GM23248 (cell line): ENCODE results near the gene TBCK. TPM values are rescaled to one million over a fixed set of nuclear protein-coding genes. Genes with fewer than 3 reads are reported as not detected.
A peak's percentile ranks its signal among the peaks of the same experiment; 100 is the strongest.

Source experiments
- DNase-seq: peaks from one replicate; pipeline ENCODE4 v3.0.0-alpha.2; 2015
- H2AFZ ChIP-seq: fragments of 200-600 bp; sonication (generic); 2 replicates; pipeline ENCODE4 v1.6.1; 2016; ENCODE audit warnings: antibody characterized with exemption
- H3F3A ChIP-seq: fragments of 200-600 bp; sonication (generic); 2 replicates; pipeline ENCODE4 v1.6.1; 2016; ENCODE audit warnings: mild to moderate bottlenecking, antibody characterized with exemption, mixed run types; ENCODE audit not compliant: insufficient read depth
- H3K27ac ChIP-seq: fragments of 200-600 bp; sonication (generic); 2 replicates; pipeline ENCODE4 v1.5.1; 2016; ENCODE audit warnings: mild to moderate bottlenecking
- H3K27me3 ChIP-seq: fragments of 200-600 bp; sonication (generic); replicated peaks from 2 replicates; pipeline ENCODE4 v1.6.1; 2016; ENCODE audit warnings: mild to moderate bottlenecking; ENCODE audit not compliant: insufficient read depth
- H3K36me3 ChIP-seq: fragments of 200-600 bp; sonication (generic); 2 replicates; pipeline ENCODE4 v1.6.1; 2016; ENCODE audit warnings: low read depth, mild to moderate bottlenecking
- H3K4me1 ChIP-seq: fragments of 200-600 bp; sonication (generic); 2 replicates; pipeline ENCODE4 v1.6.1; 2016; ENCODE audit warnings: mild to moderate bottlenecking; ENCODE audit not compliant: insufficient read depth
- H3K4me2 ChIP-seq: fragments of 200-600 bp; sonication (generic); one replicate; pipeline ENCODE4 v1.6.1; 2016; ENCODE audit warnings: mild to moderate bottlenecking; ENCODE audit not compliant: unreplicated experiment
- H3K4me3 ChIP-seq: fragments of 200-600 bp; sonication (generic); 2 replicates; pipeline ENCODE4 v1.5.1; 2016; ENCODE audit warnings: mild to moderate bottlenecking
- H3K79me2 ChIP-seq: fragments of 200-600 bp; sonication (generic); 2 replicates; pipeline ENCODE4 v1.6.1; 2016; ENCODE audit warnings: mild to moderate bottlenecking; ENCODE audit not compliant: insufficient read depth
- H3K9ac ChIP-seq: fragments of 200-600 bp; sonication (generic); 2 replicates; pipeline ENCODE4 v1.6.1; 2016; ENCODE audit warnings: mild to moderate bottlenecking
- H3K9me2 ChIP-seq: fragments of 200-600 bp; sonication (generic); 2 replicates; pipeline ENCODE4 v1.6.1; 2016; ENCODE audit warnings: mixed run types, mild to moderate bottlenecking, moderate library complexity; ENCODE audit not compliant: insufficient read depth
- H3K9me3 ChIP-seq: fragments of 200-600 bp; sonication (generic); one replicate; pipeline ENCODE4 v1.6.1; 2017; ENCODE audit warnings: low read depth
- H4K20me1 ChIP-seq: fragments of 200-600 bp; sonication (generic); 2 replicates; pipeline ENCODE4 v1.6.0; 2016; ENCODE audit not compliant: insufficient read depth
- EZH2 ChIP-seq: fragments of 200-600 bp; sonication (generic); IDR thresholded peaks from 2 replicates; pipeline ENCODE4 v1.6.1; 2018; ENCODE audit warnings: antibody characterized with exemption, mild to moderate bottlenecking; ENCODE audit not compliant: insufficient read depth, poor library complexity, severe bottlenecking
- EZH2phosphoT487 ChIP-seq: fragments of 200-600 bp; sonication (generic); IDR thresholded peaks from 2 replicates; pipeline ENCODE4 v1.6.1; 2018; ENCODE audit warnings: antibody characterized with exemption, moderate library complexity, mild to moderate bottlenecking, low read depth; ENCODE audit not compliant: insufficient read depth
- WGBS, 2 experiments: methylation state at CpG; one replicate each; pipeline ENCODE4 v1.1.6; 2015 to 2017; ENCODE audit warnings: low lambda C conversion rate in 2 of 2, low coverage in 1 of 2; ENCODE audit errors: missing lambda C conversion rate in 2 of 2; 5-methylcytosine and 5-hydroxymethylcytosine counted together
- in situ Hi-C: fragments of 300-500 bp; cut with MboI; formaldehyde crosslinking; loops from 2 replicates; pipeline ENCODE4 v1.15.0; 2020
- polyA plus RNA-seq: library from polyadenylated mRNA; unstranded; fragments of >200 nt; fragmentation: Nextera tagmentation; extraction: Ambion mirVana; gene quantifications from 2 replicates; pipeline ENCODE4 v1.2.1, GENCODE V29; 2016
- total RNA-seq: library from RNA; depleted of rRNA; stranded (reverse); fragments of >200 nt; shearing (Covaris generic); gene quantifications from 2 replicates; pipeline ENCODE4 v1.2.3, GENCODE V29; 2014

The TBCK gene
- total and polyA plus RNA-seq, 2 experiments from 2014 or later = 35.2 to 45.8 TPM

- Histone ChIP-seq H3K4me3 (no peak overlapping the region), H3K9me2 (no peaks in the 10 kb centered on the region), H3K27me3 (no peaks in the 10 kb centered on the region), H3K9ac (no peak overlapping the region), H3K4me2 (no peak overlapping the region), H3K4me1 (peaks cover 9% of the 10 kb centered on the region), H3F3A (no peaks in the 10 kb centered on the region), H3K27ac (no peak overlapping the region), H2AFZ (no peak overlapping the region), H4K20me1 (no peaks in the 10 kb centered on the region), H3K36me3 (0 out of 2 replicates have a peak, but pooled peaks cover 7% of the 10 kb centered on the region), H3K9me3 (no peaks in the 10 kb centered on the region), H3K79me2 (peaks cover 4% of the 10 kb centered on the region)
- 99 to 100% methylated on average over 2 of the region's 2 CpGs for WGBS, 2 experiments
- in situ Hi-C loops = no loop called here
- TF ChIP-seq EZH2phosphoT487 (no peak), EZH2 (no peak)
- DNase-seq = no peak
These were observed 52.2 kb downstream of the TBCK start for GRCh38 chr4:106263594-106264330.

DNA sequence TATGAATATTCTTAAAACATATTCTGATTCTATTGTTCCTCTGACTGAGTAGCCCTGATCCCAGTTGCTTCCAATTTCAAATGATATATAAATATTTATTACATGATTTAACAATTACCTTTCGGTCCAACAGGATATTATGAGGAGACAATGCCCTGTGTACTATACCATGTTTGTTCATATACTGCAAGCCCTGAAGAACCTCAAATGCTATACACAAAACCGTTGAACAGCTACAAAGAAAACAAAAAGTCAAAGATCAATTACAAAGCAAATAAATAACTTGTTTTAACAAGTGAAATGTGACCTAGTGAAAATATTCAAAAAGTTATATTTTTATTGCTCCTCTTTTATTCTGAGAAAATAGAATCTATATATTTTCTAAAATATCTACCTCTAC, 54.0 kb downstream of the TBCK start:
- no peak overlapping the region for H3K4me3 ChIP-seq
- H2AFZ ChIP-seq = no peak overlapping the region
- no peak overlapping the region for H3K27ac ChIP-seq
- H3K4me2 ChIP-seq = no peak overlapping the region
- TF ChIP-seq EZH2 (no peak), EZH2phosphoT487 (no peak)
- H3K9ac ChIP-seq = no peak overlapping the region
- H4K20me1 ChIP-seq = no peaks in the 10 kb centered on the region
- H3K4me1 ChIP-seq = peaks cover 17% of the 10 kb centered on the region
- H3K9me3 ChIP-seq = no peaks in the 10 kb centered on the region
- H3K36me3 ChIP-seq = 0 out of 2 replicates have a peak, but pooled peaks cover 7% of the 10 kb centered on the region
- peaks cover 3% of the 10 kb centered on the region for H3K79me2 ChIP-seq
- in situ Hi-C loops = no loop called here
- 88 to 92% methylated on average over 2 of the region's 2 CpGs for WGBS, 2 experiments
- no peaks in the 10 kb centered on the region for H3K27me3 ChIP-seq
- H3K9me2 ChIP-seq = no peaks in the 10 kb centered on the region
- no peak for DNase-seq
- 0 out of 2 replicates have a peak, but pooled peaks cover 5% of the 10 kb centered on the region for H3F3A ChIP-seq

DNA sequence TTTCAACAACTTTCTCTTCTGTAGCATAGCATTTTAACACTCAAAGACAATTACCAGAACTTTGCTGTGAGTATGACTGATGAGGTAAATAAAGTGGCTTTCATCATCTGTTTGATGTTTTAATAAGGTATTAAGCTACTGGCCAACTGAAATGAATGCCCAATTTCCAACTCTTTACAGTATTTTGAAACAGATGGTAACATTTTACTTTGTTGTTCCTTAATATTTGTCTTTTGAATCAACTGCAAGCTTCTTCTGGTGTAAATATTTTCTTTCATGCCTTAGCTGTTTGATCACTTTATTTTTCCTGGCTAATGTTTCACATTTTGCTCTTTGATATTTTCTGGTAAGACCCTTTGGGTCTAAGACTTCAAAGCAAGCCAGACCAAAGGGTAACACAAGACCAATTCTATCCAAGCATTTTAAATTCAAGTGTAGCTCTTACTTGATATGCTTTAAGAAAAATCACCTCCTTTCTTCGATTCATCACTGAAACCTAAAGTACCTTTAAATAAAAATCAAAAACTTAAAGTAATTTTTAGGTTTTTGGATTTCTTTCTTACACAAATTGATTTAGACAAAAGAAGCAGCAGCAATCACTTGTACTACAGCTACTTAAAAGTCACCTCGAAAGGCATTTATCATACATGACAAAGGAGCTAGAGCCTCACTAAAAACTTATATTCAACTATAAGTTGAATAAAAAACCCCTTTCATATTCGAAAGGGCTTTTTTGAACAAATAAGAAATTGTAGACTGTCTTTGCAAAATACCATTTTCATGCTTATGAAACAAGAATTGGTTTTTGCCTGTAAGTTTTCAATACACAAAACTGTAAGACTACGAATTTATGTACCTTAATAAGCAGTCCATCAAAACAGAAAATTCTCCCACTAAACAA, 57.6 kb downstream of the TBCK start:
- TF ChIP-seq EZH2 = no peak
- no peak for TF ChIP-seq EZH2phosphoT487
- Histone ChIP-seq H3F3A (0 out of 2 replicates have a peak, but pooled peaks cover 5% of the 10 kb centered on the region), H3K27me3 (no peaks in the 10 kb centered on the region), H3K9ac (no peak overlapping the region), H3K9me2 (no peaks in the 10 kb centered on the region), H3K4me3 (no peak overlapping the region), H3K27ac (peak overlapping the region; percentile 16), H3K4me2 (peak overlapping the region; percentile 48), H3K79me2 (no peaks in the 10 kb centered on the region), H2AFZ (no peak overlapping the region), H3K9me3 (no peaks in the 10 kb centered on the region), H3K36me3 (0 out of 2 replicates have a peak, but pooled peaks cover 6% of the 10 kb centered on the region), H3K4me1 (peaks cover 17% of the 10 kb centered on the region), H4K20me1 (no peaks in the 10 kb centered on the region)
- in situ Hi-C loops = no loop called here
- WGBS, 2 experiments = 91 to 94% methylated on average over 4 of the region's 4 CpGs
- DNase-seq = peak; percentile 40

- Histone ChIP-seq H3K27ac (no peak overlapping the region), H3K4me3 (no peak overlapping the region), H3K9me2 (no peaks in the 10 kb centered on the region), H3K4me1 (peaks cover 17% of the 10 kb centered on the region), H3K79me2 (no peaks in the 10 kb centered on the region), H3K4me2 (no peak overlapping the region), H3K27me3 (no peaks in the 10 kb centered on the region), H3F3A (0 out of 2 replicates have a peak, but pooled peaks cover 5% of the 10 kb centered on the region), H3K9ac (no peak overlapping the region), H3K9me3 (no peaks in the 10 kb centered on the region), H3K36me3 (0 out of 2 replicates have a peak, but pooled peaks cover 7% of the 10 kb centered on the region), H4K20me1 (no peaks in the 10 kb centered on the region), H2AFZ (no peak overlapping the region)
- in situ Hi-C loops = no loop called here
- TF ChIP-seq EZH2 = no peak
- DNase-seq = no peak
- 93 to 100% methylated on average over 10 of the region's 10 CpGs for WGBS, 2 experiments
These were observed 59.8 kb downstream of the TBCK start for GRCh38 chr4:106256190-106256589.
